ACC112 (cell line): Measurements from ENCODE around the gene CFAP99.
A peak's percentile ranks its signal among the peaks of the same experiment; 100 is the strongest.

Source experiments
- H2AFZ ChIP-seq: fragments of 200-600 bp; sonication (generic); one replicate; pipeline ENCODE4 v1.6.0; 2017; ENCODE audit warnings: antibody characterized with exemption, low read length; ENCODE audit not compliant: unreplicated experiment
- H3K27ac ChIP-seq: fragments of 200-600 bp; sonication (generic); 2 replicates; pipeline ENCODE4 v1.5.1; 2014; ENCODE audit warnings: low read depth, mild to moderate bottlenecking, antibody characterized with exemption, low read length, moderate library complexity
- H3K27me3 ChIP-seq: fragments of 200-600 bp; sonication (generic); 2 replicates; pipeline ENCODE4 v1.6.1; 2014; ENCODE audit warnings: mild to moderate bottlenecking, antibody characterized with exemption, low read length, moderate library complexity, mixed read lengths; ENCODE audit not compliant: insufficient read depth
- H3K36me3 ChIP-seq: fragments of 200-600 bp; sonication (generic); 2 replicates; pipeline ENCODE4 v1.6.1; 2016; ENCODE audit warnings: mild to moderate bottlenecking, antibody characterized with exemption, low read length, moderate library complexity, mixed read lengths; ENCODE audit not compliant: insufficient read depth
- H3K4me1 ChIP-seq: fragments of 200-600 bp; sonication (generic); one replicate; pipeline ENCODE4 v1.6.1; 2016; ENCODE audit warnings: low read length, mixed read lengths; ENCODE audit not compliant: insufficient read depth, unreplicated experiment, control insufficient read depth
- H3K4me3 ChIP-seq: fragments of 200-600 bp; sonication (generic); 2 replicates; pipeline ENCODE4 v1.5.1; 2014; ENCODE audit warnings: mild to moderate bottlenecking, low read depth, low read length
- H3K79me2 ChIP-seq: fragments of 200-600 bp; sonication (generic); one replicate; pipeline ENCODE4 v1.6.0; 2016; ENCODE audit warnings: low read length; ENCODE audit not compliant: control insufficient read depth, unreplicated experiment, insufficient read depth

Gene CFAP99

GRCh38 chr4:2411786-2412510 is 6.8 kb upstream of the CFAP99 start:
- Histone ChIP-seq H2AFZ (no peak overlapping the region), H3K27me3 (peaks cover 10% of the 10 kb centered on the region), H3K4me1 (peaks cover 25% of the 10 kb centered on the region), H3K79me2 (peaks cover 16% of the 10 kb centered on the region), H3K4me3 (peak overlapping the region; percentile 68), H3K36me3 (no peaks in the 10 kb centered on the region), H3K27ac (peak overlapping the region; percentile 89)

GRCh38 chr4:2412534-2412884 is 6.2 kb upstream of the CFAP99 start:
- Histone ChIP-seq H3K27me3 (peaks cover 11% of the 10 kb centered on the region), H3K36me3 (no peaks in the 10 kb centered on the region), H3K4me3 (peak overlapping the region; percentile 68), H3K79me2 (peaks cover 18% of the 10 kb centered on the region), H2AFZ (peak overlapping the region; percentile 34), H3K27ac (peak overlapping the region; percentile 89), H3K4me1 (peaks cover 25% of the 10 kb centered on the region)

GRCh38 chr4:2412885-2413716 is 5.7 kb upstream of the CFAP99 start:
- Histone ChIP-seq H3K27ac (peak overlapping the region; percentile 89), H3K4me1 (peaks cover 25% of the 10 kb centered on the region), H2AFZ (peak overlapping the region; percentile 34), H3K4me3 (peak overlapping the region; percentile 68), H3K27me3 (peaks cover 17% of the 10 kb centered on the region), H3K79me2 (peaks cover 22% of the 10 kb centered on the region), H3K36me3 (no peaks in the 10 kb centered on the region)

- peak overlapping the region; percentile 89 for H3K27ac ChIP-seq
- peaks cover 25% of the 10 kb centered on the region for H3K4me1 ChIP-seq
- H2AFZ ChIP-seq: no peak overlapping the region
- H3K79me2 ChIP-seq: peaks cover 22% of the 10 kb centered on the region
- H3K36me3 ChIP-seq: no peaks in the 10 kb centered on the region
- peak overlapping the region; percentile 68; the same call in 1 of the 2 replicates for H3K4me3 ChIP-seq
- peaks cover 17% of the 10 kb centered on the region for H3K27me3 ChIP-seq
Observed at GRCh38 chr4:2413821-2414610, 4.7 kb upstream of the CFAP99 start.

GRCh38 chr4:2415213-2415612 is 3.5 kb upstream of the CFAP99 start:
- H3K27ac ChIP-seq: no peak overlapping the region
- no peak overlapping the region for H2AFZ ChIP-seq
- H3K27me3 ChIP-seq: peaks cover 29% of the 10 kb centered on the region
- H3K36me3 ChIP-seq: no peaks in the 10 kb centered on the region
- H3K4me1 ChIP-seq: peaks cover 25% of the 10 kb centered on the region
- peaks cover 12% of the 10 kb centered on the region for H3K79me2 ChIP-seq
- H3K4me3 ChIP-seq: no peak overlapping the region

- Histone ChIP-seq H2AFZ (no peak overlapping the region), H3K4me1 (peaks cover 25% of the 10 kb centered on the region), H3K27me3 (peaks cover 37% of the 10 kb centered on the region), H3K27ac (peak overlapping the region; percentile 16; the same call in 1 of the 2 replicates), H3K36me3 (no peaks in the 10 kb centered on the region), H3K79me2 (peaks cover 12% of the 10 kb centered on the region), H3K4me3 (peak overlapping the region; percentile 78)
Observed at GRCh38 chr4:2415881-2416563, 2.7 kb upstream of the CFAP99 start.

GRCh38 chr4:2416564-2417225 is 2.1 kb upstream of the CFAP99 start:
- Histone ChIP-seq H3K79me2 (peaks cover 12% of the 10 kb centered on the region), H3K4me3 (peak overlapping the region; percentile 78), H3K4me1 (peaks cover 25% of the 10 kb centered on the region), H3K27me3 (peaks cover 40% of the 10 kb centered on the region), H2AFZ (no peak overlapping the region), H3K27ac (peak overlapping the region; percentile 16; the same call in 1 of the 2 replicates), H3K36me3 (no peaks in the 10 kb centered on the region)

- Histone ChIP-seq H3K27me3 (peaks cover 46% of the 10 kb centered on the region), H3K27ac (no peak overlapping the region), H3K79me2 (peaks cover 12% of the 10 kb centered on the region), H3K36me3 (no peaks in the 10 kb centered on the region), H3K4me3 (peak overlapping the region; percentile 78), H3K4me1 (peaks cover 19% of the 10 kb centered on the region), H2AFZ (peak overlapping the region; percentile 56)
Observed at GRCh38 chr4:2417226-2417764, 1.5 kb upstream of the CFAP99 start.

- Histone ChIP-seq H3K36me3 (no peaks in the 10 kb centered on the region), H3K4me1 (peaks cover 14% of the 10 kb centered on the region), H3K27me3 (peaks cover 49% of the 10 kb centered on the region), H3K27ac (no peak within 1 kb of the TSS), H3K4me3 (peak within 1 kb of the TSS; percentile 78), H3K79me2 (peaks cover 12% of the 10 kb centered on the region), H2AFZ (peak within 1 kb of the TSS; percentile 82)
Observed at GRCh38 chr4:2417765-2418649, 748 bp upstream of the CFAP99 start, which contains the start of gene ZFYVE28. Gene ZFYVE28 (minus strand): TSS chr4:2418645. CDS start chr4:2418323, 322 bp downstream.
